OCI-LY7 (cell line): Measurements from ENCODE around the gene FAM135A. TPM values are rescaled to one million over a fixed set of nuclear protein-coding genes. Genes with fewer than 3 reads are reported as not detected.

Experiments used
- BruUV-seq: library from RNA; stranded (reverse); fragments of 400-500 nt; replicated peaks from 2 replicates; lab custom pipeline; 2021; lab: Mats Ljungman, UMichigan
- CTCF ChIA-PET: fragments of 300-600 bp; sonication (Branson Sonifier 250); formaldehyde crosslinking; loops from one replicate; lab custom pipeline; 2022; ENCODE audit warnings: antibody characterized with exemption; ENCODE audit not compliant: unreplicated experiment; lab: Charles Lee
- POLR2A ChIA-PET: fragments of 300-600 bp; sonication (Branson Sonifier 250); formaldehyde crosslinking; loops from one replicate; lab custom pipeline; 2022; ENCODE audit warnings: antibody characterized with exemption; lab: Charles Lee
- DNase-seq: peaks from one replicate; pipeline ENCODE4 v3.0.0-alpha.2; 2015; ENCODE audit warnings: low spot score
- H2AFZ ChIP-seq: fragments of 200-600 bp; sonication (generic), shearing (Covaris generic); 2 replicates; pipeline ENCODE4 v1.6.1; 2014; ENCODE audit warnings: mild to moderate bottlenecking, antibody characterized with exemption, low read length, moderate library complexity
- H3K27ac ChIP-seq: fragments of 200-600 bp; sonication (generic); 2 replicates; pipeline ENCODE4 v1.5.1; 2014; ENCODE audit warnings: mixed run types, low read depth, mild to moderate bottlenecking, moderate library complexity, low read length, inconsistent platforms; ENCODE audit not compliant: poor library complexity, severe bottlenecking
- H3K36me3 ChIP-seq: fragments of 200-600 bp; sonication (generic); 2 replicates; pipeline ENCODE4 v1.6.1; 2014; ENCODE audit warnings: mild to moderate bottlenecking, antibody characterized with exemption, low read length, moderate library complexity, mixed read lengths; ENCODE audit not compliant: insufficient read depth
- H3K4me1 ChIP-seq: fragments of 200-600 bp; sonication (generic); 2 replicates; pipeline ENCODE4 v1.5.1; 2014; ENCODE audit warnings: mild to moderate bottlenecking, low read length; ENCODE audit not compliant: insufficient read depth, poor library complexity, severe bottlenecking
- H3K4me2 ChIP-seq: fragments of 200-600 bp; sonication (generic); 2 replicates; pipeline ENCODE4 v1.6.1; 2014; ENCODE audit warnings: mild to moderate bottlenecking, low read length
- H3K4me3 ChIP-seq: fragments of 200-600 bp; sonication (generic); 2 replicates; pipeline ENCODE4 v1.5.1; 2014; ENCODE audit warnings: mild to moderate bottlenecking, low read depth, low read length; ENCODE audit not compliant: poor library complexity, severe bottlenecking
- H3K79me2 ChIP-seq: fragments of 200-600 bp; sonication (generic); 2 replicates; pipeline ENCODE4 v1.6.1; 2016; ENCODE audit warnings: low read depth, mild to moderate bottlenecking, low read length, moderate library complexity, mixed read lengths; ENCODE audit not compliant: insufficient read depth
- H3K9me2 ChIP-seq: fragments of 200-600 bp; sonication (generic); 2 replicates; pipeline ENCODE4 v1.6.1; 2016; ENCODE audit warnings: mild to moderate bottlenecking, low read length, mixed read lengths; ENCODE audit not compliant: insufficient read depth
- H3K9me3 ChIP-seq: fragments of 200-600 bp; sonication (generic); 2 replicates; pipeline ENCODE4 v1.6.1; 2014; ENCODE audit warnings: mild to moderate bottlenecking, mixed run types, low read length, mixed read lengths
- H4K20me1 ChIP-seq: fragments of 200-600 bp; sonication (generic); 2 replicates; pipeline ENCODE4 v1.6.1; 2014; ENCODE audit warnings: mild to moderate bottlenecking, antibody characterized with exemption, low read length, moderate library complexity, mixed read lengths; ENCODE audit not compliant: insufficient read depth
- EZH2phosphoT487 ChIP-seq: fragments of 200-600 bp; sonication (generic); IDR thresholded peaks from 2 replicates; pipeline ENCODE4 v1.6.1; 2018; ENCODE audit warnings: low read depth, borderline replicate concordance, mild to moderate bottlenecking, mixed run types, antibody characterized with exemption, low read length, moderate library complexity, mixed read lengths
- intact Hi-C: fragments of 100-400 bp; cut with micrococcal nuclease; formaldehyde crosslinking; loops from one replicate; pipeline ENCODE4 v1.10.0; 2022; ENCODE audit not compliant: unreplicated experiment
- total RNA-seq, 2 experiments: library from RNA; depleted of rRNA in 1 of 2; stranded (reverse); fragments of >200 nt in 1 of 2; shearing (Covaris generic) in 1 of 2; gene quantifications; 2 replicates each; pipeline ENCODE4 v1.2.3, GENCODE V29; 2014 to 2022
- TF ChIP-seq, protein P1 (sequence below): fragments of 200-600 bp; sonication (generic); conservative IDR thresholded peaks from 2 replicates; pipeline ENCODE4 v1.5.1; 2014; ENCODE audit warnings: mild to moderate bottlenecking, antibody characterized with exemption, low read length, moderate library complexity, mixed read lengths

The FAM135A gene
- total RNA-seq, 2 experiments from 2014 or later: 35.5 to 66.2 TPM

DNA sequence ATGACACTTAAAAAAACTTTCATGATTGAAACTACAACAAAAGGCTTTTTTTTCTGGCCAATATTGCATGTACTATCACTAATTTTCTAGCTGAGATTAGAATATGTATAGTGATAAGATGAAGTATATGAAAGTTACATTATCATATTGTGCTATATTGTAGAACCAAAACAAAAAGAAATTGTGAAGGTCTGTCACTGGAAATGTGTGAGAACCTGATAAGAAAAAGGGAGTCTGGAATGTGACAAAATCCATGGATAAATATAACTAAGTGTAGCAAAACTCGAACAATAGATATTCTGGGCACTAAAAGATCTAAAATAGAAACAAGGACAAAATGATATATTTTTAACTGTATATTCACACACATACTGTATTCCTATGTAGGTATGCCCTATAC, 36.7 kb upstream of the FAM135A start:
- no peak overlapping the region for H3K4me2 ChIP-seq
- no peaks in the 10 kb centered on the region for H3K9me3 ChIP-seq
- H3K9me2 ChIP-seq: no peaks in the 10 kb centered on the region
- no peaks in the 10 kb centered on the region for H3K4me1 ChIP-seq
- no peak overlapping the region for H3K27ac ChIP-seq
- CTCF ChIA-PET: no interaction called here
- BruUV-seq: no TSS peak
- POLR2A ChIA-PET: no interaction called here
- H3K36me3 ChIP-seq: no peaks in the 10 kb centered on the region
- TF ChIP-seq, protein P1, sequence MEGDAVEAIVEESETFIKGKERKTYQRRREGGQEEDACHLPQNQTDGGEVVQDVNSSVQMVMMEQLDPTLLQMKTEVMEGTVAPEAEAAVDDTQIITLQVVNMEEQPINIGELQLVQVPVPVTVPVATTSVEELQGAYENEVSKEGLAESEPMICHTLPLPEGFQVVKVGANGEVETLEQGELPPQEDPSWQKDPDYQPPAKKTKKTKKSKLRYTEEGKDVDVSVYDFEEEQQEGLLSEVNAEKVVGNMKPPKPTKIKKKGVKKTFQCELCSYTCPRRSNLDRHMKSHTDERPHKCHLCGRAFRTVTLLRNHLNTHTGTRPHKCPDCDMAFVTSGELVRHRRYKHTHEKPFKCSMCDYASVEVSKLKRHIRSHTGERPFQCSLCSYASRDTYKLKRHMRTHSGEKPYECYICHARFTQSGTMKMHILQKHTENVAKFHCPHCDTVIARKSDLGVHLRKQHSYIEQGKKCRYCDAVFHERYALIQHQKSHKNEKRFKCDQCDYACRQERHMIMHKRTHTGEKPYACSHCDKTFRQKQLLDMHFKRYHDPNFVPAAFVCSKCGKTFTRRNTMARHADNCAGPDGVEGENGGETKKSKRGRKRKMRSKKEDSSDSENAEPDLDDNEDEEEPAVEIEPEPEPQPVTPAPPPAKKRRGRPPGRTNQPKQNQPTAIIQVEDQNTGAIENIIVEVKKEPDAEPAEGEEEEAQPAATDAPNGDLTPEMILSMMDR: no peak
- TF ChIP-seq EZH2phosphoT487: no peak
- H4K20me1 ChIP-seq: no peaks in the 10 kb centered on the region
- H3K79me2 ChIP-seq: no peaks in the 10 kb centered on the region
- no peak for DNase-seq
- intact Hi-C loops: no loop called here
- H2AFZ ChIP-seq: no peak overlapping the region
- H3K4me3 ChIP-seq: no peak overlapping the region

DNA sequence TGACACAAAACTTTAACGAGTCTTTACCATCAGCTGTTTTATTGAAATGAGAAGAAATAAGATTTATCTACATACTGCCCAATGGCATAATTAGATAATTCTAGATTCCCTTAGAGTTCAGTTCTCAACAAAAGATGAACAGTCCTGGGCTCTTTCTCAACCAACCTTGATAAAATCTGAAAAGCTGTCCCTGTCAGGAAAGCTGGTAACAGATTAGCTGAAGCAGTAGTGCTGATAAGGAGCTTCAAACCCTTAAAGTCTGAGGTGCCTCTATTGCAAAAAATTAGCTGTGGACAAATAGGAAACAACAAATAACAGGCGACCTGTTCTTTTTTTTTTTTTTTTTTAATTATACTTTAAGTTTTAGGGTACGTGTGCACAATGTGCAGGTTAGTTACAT, 35.9 kb upstream of the FAM135A start:
- POLR2A ChIA-PET: interaction anchor here (0.7 to 0.9 kb wide), 4 partner anchors 10 to 311 kb away, joined by 3 to 7 read pairs (median 3); no protein-coding TSS in a partner anchor

DNA sequence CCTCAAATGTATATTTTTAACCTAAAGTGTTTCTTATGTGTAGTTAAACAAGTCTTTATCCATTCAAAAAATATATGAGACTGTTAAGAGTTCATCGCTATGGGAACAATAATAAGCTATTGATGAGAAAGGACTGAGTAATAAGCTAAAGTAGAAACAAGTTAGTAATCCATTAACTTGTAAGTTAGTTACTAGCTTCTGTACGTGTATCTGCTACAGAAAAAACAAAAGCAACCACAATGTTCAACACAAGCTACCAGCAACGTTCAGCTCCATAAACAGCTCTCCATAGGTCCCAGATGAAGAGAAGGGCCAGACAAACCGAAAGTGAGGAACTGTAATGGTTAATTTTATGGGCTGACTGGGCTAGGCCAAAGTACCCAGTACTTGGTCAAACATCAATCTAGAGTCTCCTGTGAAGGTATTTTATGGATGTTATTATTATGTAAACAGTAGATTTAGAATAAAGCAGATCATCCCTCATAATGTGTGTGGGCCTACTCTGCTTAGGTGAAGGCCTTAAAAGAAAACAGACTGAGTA, 33.8 kb upstream of the FAM135A start:
- H4K20me1 ChIP-seq: no peaks in the 10 kb centered on the region
- DNase-seq: no peak
- no peaks in the 10 kb centered on the region for H3K36me3 ChIP-seq
- BruUV-seq: no TSS peak
- ChIA-PET CTCF (interaction anchor here (0.9 kb wide), 1 partner anchor 347 kb away, joined by 3 read pairs; no protein-coding TSS in a partner anchor), POLR2A (interaction anchor here (0.6 kb wide), 1 partner anchor 11 kb away, joined by 3 read pairs; no protein-coding TSS in a partner anchor)
- TF ChIP-seq, protein P1: no peak
- TF ChIP-seq EZH2phosphoT487: no peak
- H2AFZ ChIP-seq: no peak overlapping the region
- intact Hi-C loops: no loop called here
- H3K27ac ChIP-seq: no peak overlapping the region
- no peaks in the 10 kb centered on the region for H3K9me3 ChIP-seq
- H3K79me2 ChIP-seq: no peaks in the 10 kb centered on the region
- H3K4me3 ChIP-seq: no peak overlapping the region
- no peak overlapping the region for H3K4me2 ChIP-seq
- no peaks in the 10 kb centered on the region for H3K9me2 ChIP-seq
- H3K4me1 ChIP-seq: no peaks in the 10 kb centered on the region

More for the DNA sequence above, 35.9 kb upstream of the FAM135A start:
- DNase-seq: no peak
- Histone ChIP-seq H3K36me3 (no peaks in the 10 kb centered on the region), H3K27ac (no peak overlapping the region), H3K4me1 (no peaks in the 10 kb centered on the region), H3K79me2 (no peaks in the 10 kb centered on the region), H3K9me2 (no peaks in the 10 kb centered on the region), H3K4me3 (no peak overlapping the region), H2AFZ (no peak overlapping the region), H3K4me2 (no peak overlapping the region), H3K9me3 (no peaks in the 10 kb centered on the region), H4K20me1 (no peaks in the 10 kb centered on the region)
- TF ChIP-seq EZH2phosphoT487: no peak
- CTCF ChIA-PET: no interaction called here
- intact Hi-C loops: no loop called here
- no TSS peak for BruUV-seq
